Lung (tissue), 12 donors: ENCODE data around the gene P2RY6. TPM values are rescaled to one million over a fixed set of nuclear protein-coding genes. Genes with fewer than 3 reads are reported as not detected.

Experiments used
- ATAC-seq: fragments of 200-7000 bp; cut with Tn5 transposase; one replicate; pipeline ENCODE4 v1.9.1; 2020; ENCODE audit warnings: moderate number of reproducible peaks; ENCODE audit not compliant: insufficient read depth, low FRiP score
- DNase-seq, 3 donors: peaks; one replicate each; pipeline ENCODE4 v3.0.0-alpha.2; 2013 to 2017
- H3K27ac ChIP-seq, 2 donors: one replicate each; pipeline ENCODE4 v1.5.1; 2013; ENCODE audit warnings: mild to moderate bottlenecking in 2 of 2, moderate library complexity in 2 of 2, control low read depth in 1 of 2, inconsistent platforms in 1 of 2, low read depth in 1 of 2, low read length in 1 of 2
- H3K27me3 ChIP-seq, 3 donors: one replicate each; pipeline ENCODE4 v1.5.1; 2013; ENCODE audit warnings: low read length in 2 of 3; ENCODE audit not compliant: control insufficient read depth in 3 of 3, insufficient read depth in 3 of 3
- H3K36me3 ChIP-seq, 4 donors: one replicate each; pipeline ENCODE4 v1.5.1; 2013; ENCODE audit warnings: low read length in 4 of 4, mild to moderate bottlenecking in 1 of 4, moderate library complexity in 1 of 4; ENCODE audit not compliant: control insufficient read depth in 4 of 4, insufficient read depth in 4 of 4
- H3K4me1 ChIP-seq, 5 donors: one replicate each; pipeline ENCODE4 v1.5.1; 2013; ENCODE audit warnings: low read length in 5 of 5, mild to moderate bottlenecking in 2 of 5, moderate library complexity in 1 of 5; ENCODE audit not compliant: control insufficient read depth in 5 of 5, insufficient read depth in 5 of 5
- H3K4me3 ChIP-seq: one replicate; pipeline ENCODE4 v1.5.1; 2013; ENCODE audit warnings: mild to moderate bottlenecking, control low read depth, moderate library complexity
- H3K9ac ChIP-seq, 2 donors: one replicate each; pipeline ENCODE4 v1.5.1; 2013; ENCODE audit warnings: low read length in 2 of 2, control low read depth in 1 of 2; ENCODE audit not compliant: insufficient read depth in 1 of 2
- H3K9me3 ChIP-seq, 4 donors: one replicate each; pipeline ENCODE4 v1.5.1; 2013; ENCODE audit warnings: low read length in 3 of 4, mild to moderate bottlenecking in 1 of 4, moderate library complexity in 1 of 4; ENCODE audit not compliant: control insufficient read depth in 4 of 4, insufficient read depth in 3 of 4
- WGBS, 2 donors: extraction: QIAGEN DNeasy Blood & Tissue Kit; methylation state at CpG; one replicate each; pipeline ENCODE4 v1.1.7; 2013; 5-methylcytosine and 5-hydroxymethylcytosine counted together
- polyA plus RNA-seq, 2 donors: library from polyadenylated mRNA; stranded (reverse); fragments of 200-250 nt; gene quantifications; one replicate each; pipeline ENCODE4 v1.2.1, GENCODE V29; 2013
- total RNA-seq, 2 donors: library from RNA; depleted of rRNA in 1 of 2; stranded (reverse); fragments of >200 nt in 1 of 2; gene quantifications; one replicate each; pipeline ENCODE4 v1.2.1, GENCODE V29; 2014 to 2021
- TF ChIP-seq, protein P1 (sequence below): IDR thresholded peaks from 2 replicates; pipeline ENCODE4 v1.5.1; 2012; ENCODE audit warnings: mild to moderate bottlenecking; ENCODE audit errors: control extremely low read depth, extremely low read depth
- donor health status: control.
- donor health status: control.
- donor health status: Bipolar disorder and iron deficiency.
- donor health status: healthy.
- donor health status: DM: yes; HTN: yes; CAD: no.

Gene P2RY6
- total and polyA plus RNA-seq, 4 donors: 3.0 to 13.0 (median 3.6) TPM

DNA sequence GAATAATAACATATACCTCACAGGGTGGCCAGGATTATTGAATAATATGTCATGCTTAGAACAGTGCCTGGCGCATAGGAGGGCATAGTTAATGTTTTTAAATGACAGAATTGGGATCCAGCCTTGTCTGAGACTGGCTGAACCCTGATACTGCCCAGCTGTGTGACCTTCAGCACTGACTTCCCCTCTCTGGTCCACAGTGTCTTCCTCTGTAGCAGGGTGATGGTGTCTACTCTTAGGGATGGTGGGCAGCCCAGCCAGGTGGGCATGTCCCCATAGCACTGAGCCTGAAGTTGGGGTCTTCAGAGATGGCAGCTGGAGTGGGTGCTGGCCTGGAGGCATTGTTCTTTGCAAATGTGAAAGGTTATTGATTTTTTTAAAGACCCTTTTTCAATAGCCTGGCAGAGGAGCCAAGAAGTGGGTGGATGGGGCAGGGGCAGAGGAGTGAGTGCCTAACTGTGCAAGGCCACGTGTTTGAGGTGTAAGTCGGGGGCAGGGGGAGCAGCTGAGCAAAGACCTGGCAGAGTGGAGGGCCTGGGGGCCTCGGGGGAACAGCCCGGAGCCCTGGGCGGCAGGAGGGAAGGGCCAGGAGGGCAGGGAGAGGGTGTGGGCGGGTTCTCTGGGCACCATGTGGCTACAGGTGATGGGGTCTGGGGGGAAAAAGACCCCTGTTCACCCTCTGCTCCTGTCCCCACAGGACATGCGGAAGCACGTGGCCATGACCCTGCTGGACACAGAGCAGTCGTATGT is 74.2 kb downstream of the P2RY6 start:
- H3K4me3 ChIP-seq: no peak overlapping the region
- H3K4me1 ChIP-seq: peaks cover 0 to 22% (median 6%) of the 10 kb centered on the region in 5 donors
- no peak overlapping the region for H3K9ac ChIP-seq
- no peaks in the 10 kb centered on the region for H3K27me3 ChIP-seq
- DNase-seq (no peak), ATAC-seq (no peak)
- H3K36me3 ChIP-seq: peaks cover 0 to 6% (median 6%) of the 10 kb centered on the region in 4 donors
- 86 to 91% methylated on average over 10 of the region's 10 CpGs for WGBS, 2 donors
- no peak overlapping the region for H3K27ac ChIP-seq
- TF ChIP-seq, protein P1, sequence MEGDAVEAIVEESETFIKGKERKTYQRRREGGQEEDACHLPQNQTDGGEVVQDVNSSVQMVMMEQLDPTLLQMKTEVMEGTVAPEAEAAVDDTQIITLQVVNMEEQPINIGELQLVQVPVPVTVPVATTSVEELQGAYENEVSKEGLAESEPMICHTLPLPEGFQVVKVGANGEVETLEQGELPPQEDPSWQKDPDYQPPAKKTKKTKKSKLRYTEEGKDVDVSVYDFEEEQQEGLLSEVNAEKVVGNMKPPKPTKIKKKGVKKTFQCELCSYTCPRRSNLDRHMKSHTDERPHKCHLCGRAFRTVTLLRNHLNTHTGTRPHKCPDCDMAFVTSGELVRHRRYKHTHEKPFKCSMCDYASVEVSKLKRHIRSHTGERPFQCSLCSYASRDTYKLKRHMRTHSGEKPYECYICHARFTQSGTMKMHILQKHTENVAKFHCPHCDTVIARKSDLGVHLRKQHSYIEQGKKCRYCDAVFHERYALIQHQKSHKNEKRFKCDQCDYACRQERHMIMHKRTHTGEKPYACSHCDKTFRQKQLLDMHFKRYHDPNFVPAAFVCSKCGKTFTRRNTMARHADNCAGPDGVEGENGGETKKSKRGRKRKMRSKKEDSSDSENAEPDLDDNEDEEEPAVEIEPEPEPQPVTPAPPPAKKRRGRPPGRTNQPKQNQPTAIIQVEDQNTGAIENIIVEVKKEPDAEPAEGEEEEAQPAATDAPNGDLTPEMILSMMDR: no peak
- no peaks in the 10 kb centered on the region for H3K9me3 ChIP-seq

DNA sequence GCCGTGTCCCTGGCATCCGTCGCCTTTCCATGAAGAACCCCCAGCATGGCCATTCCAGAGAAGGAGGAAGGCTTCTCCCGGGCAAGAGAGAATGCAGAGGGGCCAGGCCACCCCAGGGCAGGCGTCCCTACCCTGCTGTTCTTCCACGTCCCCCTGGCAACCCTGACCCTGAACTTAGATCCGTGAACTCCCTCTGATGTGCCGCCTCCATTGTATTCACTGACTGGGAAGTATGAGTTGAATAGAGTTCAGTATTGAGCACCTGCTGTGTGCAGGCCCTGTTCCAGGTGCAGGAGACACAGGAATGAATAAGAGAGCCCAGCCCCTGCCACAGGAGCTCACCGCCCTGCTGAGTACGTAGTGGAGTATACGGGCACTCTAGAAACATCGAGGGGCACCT is 74.9 kb downstream of the P2RY6 start:
- no peak overlapping the region for H3K27ac ChIP-seq
- 89 to 92% methylated on average over 12 of the region's 12 CpGs for WGBS, 2 donors

More for the DNA sequence above, 74.9 kb downstream of the P2RY6 start:
- ATAC-seq (no peak), DNase-seq (no peak)
- Histone ChIP-seq H3K4me1 (peaks cover 0 to 22% (median 6%) of the 10 kb centered on the region in 5 donors), H3K36me3 (peaks cover 0 to 6% (median 6%) of the 10 kb centered on the region in 4 donors), H3K9ac (no peak overlapping the region), H3K4me3 (no peak overlapping the region), H3K27me3 (no peaks in the 10 kb centered on the region), H3K9me3 (no peaks in the 10 kb centered on the region)
- TF ChIP-seq, protein P1: no peak

Other genes with a start within 250 kb of the P2RY6 start
- gene FCHSD2, start 130.0 kb upstream of the P2RY6 start, total RNA-seq: 10 to 100 TPM; 41.0 to 41.6 TPM
- 10 to 100 TPM; 14.7 to 24.2 TPM for gene FCHSD2, start 130.0 kb upstream of the P2RY6 start, polyA plus RNA-seq
- gene P2RY2, start 54.1 kb upstream of the P2RY6 start, total RNA-seq: 10 to 100 TPM in 1 of 2 donors, 1 to 10 TPM in 1; 3.8 to 13.0 TPM
- gene P2RY2, start 54.1 kb upstream of the P2RY6 start, polyA plus RNA-seq: 1 to 10 TPM; 3.1 to 9.1 TPM
- 10 to 100 TPM; 67.6 to 74.6 TPM for gene ARHGEF17, start 35.9 kb downstream of the P2RY6 start, total RNA-seq
- gene ARHGEF17, start 35.9 kb downstream of the P2RY6 start, polyA plus RNA-seq: 10 to 100 TPM; 27.9 to 39.4 TPM
- 10 to 100 TPM in 1 of 2 donors, 1 to 10 TPM in 1; 6.0 to 25.4 TPM for gene RELT, start 104.1 kb downstream of the P2RY6 start, total RNA-seq
- gene RELT, start 104.1 kb downstream of the P2RY6 start, polyA plus RNA-seq: 10 to 100 TPM in 1 of 2 donors, 1 to 10 TPM in 1; 7.1 to 25.0 TPM